ENCODE measurements around the gene B3GNT7. TPM values are rescaled to one million over a fixed set of nuclear protein-coding genes. Genes with fewer than 3 reads are reported as not detected.
"Not testable (repeated sequence)": the region's sequence is repeated elsewhere in the genome, so short reads cannot be mapped to it uniquely, and the experiment has no call there.

B3GNT7 gene
- 2.8 TPM for total RNA-seq

- DNase-seq: no peak
Measured at GRCh38 chr2:231395188-231396057, at the start of gene B3GNT7. TSS of gene B3GNT7 (plus strand) at chr2:231395710. CDS start at chr2:231395804, 94 bp downstream.

DNA sequence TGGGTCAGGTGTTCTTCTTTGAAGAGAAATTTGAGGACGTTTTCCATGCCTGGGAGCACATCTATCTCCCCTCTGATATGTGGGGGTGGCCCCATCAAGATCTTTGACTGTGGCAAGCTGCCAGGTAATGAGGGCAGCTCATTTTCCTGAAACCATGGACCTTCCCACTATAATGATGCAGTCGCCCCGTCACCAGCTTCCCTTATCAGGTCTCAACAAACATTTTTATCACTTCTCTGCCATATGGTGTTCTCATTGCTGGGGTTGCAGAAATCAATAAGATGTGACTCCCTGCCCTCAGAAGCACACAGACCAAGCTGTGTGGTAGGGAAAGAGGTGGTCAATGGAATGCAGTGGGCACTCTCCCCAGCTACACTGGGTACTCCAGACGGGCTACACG lies 48.4 kb upstream of the B3GNT7 start:
- no peak for DNase-seq

- no peak for DNase-seq
Measured at GRCh38 chr2:231347638-231348037, 47.9 kb upstream of the B3GNT7 start.

DNA sequence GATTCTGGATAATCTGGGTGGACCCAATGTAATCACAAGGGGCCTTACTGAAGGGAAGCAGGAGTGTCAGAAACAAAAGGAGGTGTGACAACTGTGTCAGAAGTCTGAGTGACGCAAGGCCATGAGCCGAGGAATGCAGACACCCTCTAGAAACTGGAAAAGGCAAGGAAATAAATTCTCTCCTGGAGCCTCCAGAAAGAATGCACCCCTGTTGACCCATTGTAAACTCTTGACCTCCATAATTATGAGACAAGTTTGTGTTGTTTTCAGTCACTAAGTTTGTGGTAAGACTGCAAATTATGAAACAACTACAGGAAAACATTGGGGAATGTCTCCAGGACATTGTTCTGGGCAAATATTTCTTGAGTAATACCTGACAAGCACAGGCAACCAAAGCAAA lies 47.3 kb upstream of the B3GNT7 start:
- DNase-seq: no peak

- no peak for DNase-seq
Measured at GRCh38 chr2:231348704-231349373, 46.7 kb upstream of the B3GNT7 start.

DNA sequence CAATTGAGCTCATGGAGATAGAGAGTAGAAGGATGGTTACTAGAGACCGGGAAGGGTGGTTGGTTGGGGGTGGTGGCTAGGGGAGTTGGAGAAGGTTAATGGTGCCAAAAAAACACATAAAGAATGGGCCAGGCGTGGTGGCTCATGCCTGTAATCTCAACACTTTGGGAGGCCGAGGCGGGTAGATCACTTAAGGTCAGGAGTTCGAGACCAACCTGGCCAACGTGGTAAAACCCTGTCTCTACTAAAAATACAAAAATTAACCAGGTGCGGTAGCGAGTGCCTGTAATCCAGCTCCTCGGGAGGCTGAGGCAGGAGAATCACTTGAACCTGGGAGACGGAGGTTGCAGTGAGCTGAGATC lies 46.2 kb upstream of the B3GNT7 start:
- DNase-seq: not testable (repeated sequence)

GRCh38 chr2:231351648-231352047 lies 43.9 kb upstream of the B3GNT7 start:
- DNase-seq: no peak

GRCh38 chr2:231353469-231353868 lies 42.0 kb upstream of the B3GNT7 start:
- no peak for DNase-seq

- no peak for DNase-seq
Measured at GRCh38 chr2:231355508-231356465, 39.7 kb upstream of the B3GNT7 start.

DNA sequence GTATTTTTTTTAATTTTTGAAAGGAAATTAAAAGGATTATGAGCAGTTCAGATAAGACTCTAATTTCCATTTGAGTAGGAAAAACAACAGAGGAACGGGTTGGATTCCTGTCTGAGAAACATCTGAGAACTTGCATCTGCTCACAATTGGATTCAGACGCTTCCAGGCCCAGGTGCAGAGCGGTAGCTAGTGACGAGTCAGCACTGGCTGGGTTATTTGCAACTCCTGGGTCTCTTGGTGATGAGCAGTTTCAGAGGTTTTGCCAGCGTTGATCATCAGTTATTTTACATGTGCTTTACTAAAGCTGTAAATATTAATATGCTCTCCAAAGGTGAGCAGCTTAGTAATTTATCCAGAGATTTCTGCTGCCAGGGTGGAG lies 39.1 kb upstream of the B3GNT7 start:
- DNase-seq: peak; percentile 69

DNA sequence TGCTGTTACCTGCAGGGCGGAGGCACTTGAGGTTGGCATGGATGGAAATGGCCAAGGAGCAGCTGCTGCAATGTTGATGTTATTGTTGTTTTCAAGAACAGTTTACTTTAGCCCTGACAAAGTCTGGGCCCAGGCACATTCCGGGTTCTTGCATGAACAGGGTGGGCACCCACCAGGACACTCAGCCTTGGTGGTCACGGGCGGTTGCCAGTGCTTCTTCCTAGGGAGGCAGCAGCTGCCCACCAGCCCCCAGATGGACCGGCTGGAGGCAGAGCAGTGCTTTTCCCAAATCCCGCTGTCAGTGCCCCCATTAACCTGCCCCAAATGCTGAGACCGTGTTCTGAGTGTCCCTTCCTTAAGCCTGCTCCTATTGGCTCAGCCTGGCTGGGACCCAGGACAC lies 38.5 kb upstream of the B3GNT7 start:
- DNase-seq: no peak

- DNase-seq: no peak
Measured at GRCh38 chr2:231357931-231358330, 37.6 kb upstream of the B3GNT7 start.

GRCh38 chr2:231359441-231359840 lies 36.1 kb upstream of the B3GNT7 start:
- no peak for DNase-seq

GRCh38 chr2:231359948-231360347 lies 35.6 kb upstream of the B3GNT7 start:
- no peak for DNase-seq

- DNase-seq: no peak
Measured at GRCh38 chr2:231360401-231360800, 35.1 kb upstream of the B3GNT7 start.

DNA sequence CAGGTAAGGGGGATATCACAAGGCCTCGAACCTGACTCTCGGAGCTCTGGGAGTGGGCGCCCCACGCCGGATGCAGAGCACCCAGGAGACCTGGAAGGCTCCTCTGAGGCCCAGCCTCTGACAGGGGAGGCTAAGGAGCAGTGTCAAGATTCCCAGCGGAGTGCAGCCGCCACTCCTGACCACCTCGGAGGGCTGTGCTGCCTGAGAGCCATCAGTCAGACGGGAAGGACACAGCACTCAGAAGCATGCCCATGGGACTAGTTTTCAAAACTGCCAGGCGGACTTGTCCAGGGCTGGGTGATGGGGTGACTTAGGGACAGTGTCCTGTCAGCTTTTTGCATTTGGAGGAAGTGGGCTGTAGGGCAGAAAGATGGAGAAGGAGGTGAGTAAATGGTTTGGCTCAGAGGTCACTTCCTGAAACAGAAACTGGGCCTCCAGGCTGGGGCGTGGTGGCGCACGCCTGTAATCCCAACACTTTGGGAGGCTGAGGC lies 34.6 kb upstream of the B3GNT7 start:
- no peak for DNase-seq

DNA sequence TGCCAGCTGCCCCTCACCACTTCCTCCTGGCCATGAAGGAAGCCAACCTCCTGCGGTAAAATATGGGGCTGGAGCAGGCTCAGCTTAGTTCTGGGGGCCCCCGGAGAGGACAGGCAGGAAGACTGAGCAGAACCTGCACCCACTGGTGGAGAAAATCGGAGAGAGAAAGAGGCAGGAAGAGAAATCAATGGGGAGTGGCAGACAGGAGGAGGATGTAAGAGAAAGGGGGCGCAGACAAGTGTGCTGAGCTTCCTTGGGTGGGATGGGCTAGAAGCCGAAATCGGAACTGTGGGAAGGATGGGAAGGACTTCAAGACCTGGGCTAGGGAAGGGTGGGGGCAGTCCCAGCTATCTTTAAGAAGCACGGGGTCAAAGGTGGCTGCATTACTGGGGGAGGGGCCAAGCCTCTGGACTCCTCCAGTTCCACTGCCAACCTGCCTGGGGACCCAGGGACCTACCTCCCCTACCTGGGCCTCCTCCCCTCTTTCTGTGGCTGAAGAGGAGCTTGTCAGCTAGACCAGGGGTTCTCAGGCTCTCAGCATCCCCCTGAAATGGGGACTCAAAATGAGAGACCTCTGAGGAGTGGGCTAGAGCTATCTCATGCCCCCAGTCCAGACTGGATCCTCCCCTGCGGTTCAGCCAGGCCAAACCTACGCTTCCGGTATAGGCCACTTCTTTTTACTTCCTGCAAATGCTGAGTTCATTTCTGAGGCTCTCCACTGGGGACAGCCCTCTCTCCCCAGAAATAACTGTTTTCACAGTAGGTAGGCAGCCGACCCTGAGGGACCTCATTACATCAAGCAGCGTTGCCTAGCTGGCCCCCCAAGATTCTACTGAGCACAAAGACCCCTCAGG lies 33.6 kb upstream of the B3GNT7 start:
- no peak for DNase-seq

DNA sequence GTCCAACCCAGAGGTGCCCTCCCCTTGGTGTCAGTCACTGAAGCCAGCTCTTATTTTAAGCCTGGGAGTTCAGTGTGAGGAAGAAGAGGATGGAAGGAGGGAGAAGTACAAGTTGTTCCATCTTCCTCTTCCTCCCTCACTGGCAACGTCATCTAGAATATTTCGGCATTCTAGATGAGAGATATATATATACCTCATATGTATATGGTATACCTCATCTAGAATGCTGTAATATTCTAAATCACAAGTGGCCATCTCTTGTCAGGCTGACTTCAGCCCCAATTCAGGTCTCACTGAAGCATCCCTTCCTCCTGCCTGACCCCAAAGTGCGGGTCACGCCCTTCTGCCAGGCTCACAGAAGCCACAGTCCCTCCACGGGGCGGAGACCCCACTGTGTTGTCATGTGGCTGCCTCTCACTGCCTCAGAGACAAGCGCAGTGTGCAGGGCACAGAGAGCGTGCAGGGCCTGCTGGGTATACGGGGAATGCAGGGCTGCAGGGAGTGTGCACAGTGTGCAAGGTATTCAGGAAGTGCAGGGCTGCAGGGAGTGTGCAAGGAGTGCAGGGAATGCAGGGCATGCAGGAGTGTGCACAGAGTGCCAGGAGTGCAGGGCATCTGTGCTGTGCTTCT lies 32.8 kb upstream of the B3GNT7 start:
- DNase-seq: no peak

- no peak for DNase-seq
Measured at GRCh38 chr2:231364061-231364460, 31.4 kb upstream of the B3GNT7 start.

DNA sequence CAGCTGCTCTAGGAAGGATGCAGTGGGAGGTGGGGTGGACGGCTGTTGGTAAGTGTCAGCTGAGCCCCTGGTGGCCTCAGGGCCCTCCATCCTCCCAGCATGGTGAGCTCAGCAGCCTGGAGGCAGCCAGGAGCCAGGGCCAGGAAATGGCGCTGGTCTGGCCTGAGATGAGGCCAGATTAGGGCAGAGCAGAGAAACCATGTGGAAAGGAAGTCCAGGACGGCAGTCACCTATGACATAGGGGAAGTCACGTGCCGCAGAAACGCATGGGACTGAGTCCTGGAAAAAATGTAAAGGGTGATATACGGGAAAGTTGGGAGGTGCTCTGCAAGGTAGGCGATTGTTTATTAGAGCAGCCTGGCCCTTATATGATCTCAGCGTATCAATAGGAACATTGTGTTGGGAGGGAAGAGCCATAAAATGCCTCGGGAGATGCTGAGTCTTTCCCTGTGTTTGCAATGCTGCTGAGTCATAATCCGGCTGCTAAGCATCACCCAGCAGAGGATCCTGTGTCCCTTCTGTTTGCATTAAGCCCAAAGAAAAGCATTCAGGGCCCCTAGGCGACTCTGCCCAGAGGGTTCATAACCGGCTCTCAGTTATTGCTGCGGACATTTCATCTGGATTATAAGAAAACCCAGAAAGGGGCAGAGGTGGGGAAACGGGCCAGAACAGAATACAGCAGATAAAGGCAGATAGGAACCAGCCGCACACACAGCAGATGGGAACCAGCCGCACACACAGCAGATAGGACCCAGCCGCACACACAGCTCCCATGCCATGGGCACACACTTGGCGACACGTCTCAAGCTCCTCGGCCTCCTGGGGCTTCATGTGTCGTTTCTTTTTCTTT lies 30.3 kb upstream of the B3GNT7 start:
- peak; percentile 55 for DNase-seq

All from tongue (tissue), 2 donors.